Testis (tissue), 2 donors: ENCODE data around the gene KRT14.
"Not testable (repeated sequence)": the region's sequence is repeated elsewhere in the genome, so short reads cannot be mapped to it uniquely, and the experiment has no call there.

Experiments
- POLR2A ChIP-seq: fragments of 450-650 bp; IDR thresholded peaks from one replicate; pipeline ENCODE4 v1.6.1; 2017; ENCODE audit warnings: antibody characterized with exemption, mild to moderate bottlenecking, moderate library complexity
- TF ChIP-seq, protein P1 (sequence below), 3 experiments: fragments of 450-650 bp in 2 of 3; fragments of 200-600 bp in 1 of 3; sonication (generic) in 1 of 3; IDR thresholded peaks; one replicate each; pipeline ENCODE4 v1.5.1; 2016 to 2019; ENCODE audit warnings: antibody characterized with exemption in 3 of 3, mild to moderate bottlenecking in 2 of 3, moderate library complexity in 1 of 3

- TF ChIP-seq POLR2A: not testable (repeated sequence)
- TF ChIP-seq, protein P1, sequence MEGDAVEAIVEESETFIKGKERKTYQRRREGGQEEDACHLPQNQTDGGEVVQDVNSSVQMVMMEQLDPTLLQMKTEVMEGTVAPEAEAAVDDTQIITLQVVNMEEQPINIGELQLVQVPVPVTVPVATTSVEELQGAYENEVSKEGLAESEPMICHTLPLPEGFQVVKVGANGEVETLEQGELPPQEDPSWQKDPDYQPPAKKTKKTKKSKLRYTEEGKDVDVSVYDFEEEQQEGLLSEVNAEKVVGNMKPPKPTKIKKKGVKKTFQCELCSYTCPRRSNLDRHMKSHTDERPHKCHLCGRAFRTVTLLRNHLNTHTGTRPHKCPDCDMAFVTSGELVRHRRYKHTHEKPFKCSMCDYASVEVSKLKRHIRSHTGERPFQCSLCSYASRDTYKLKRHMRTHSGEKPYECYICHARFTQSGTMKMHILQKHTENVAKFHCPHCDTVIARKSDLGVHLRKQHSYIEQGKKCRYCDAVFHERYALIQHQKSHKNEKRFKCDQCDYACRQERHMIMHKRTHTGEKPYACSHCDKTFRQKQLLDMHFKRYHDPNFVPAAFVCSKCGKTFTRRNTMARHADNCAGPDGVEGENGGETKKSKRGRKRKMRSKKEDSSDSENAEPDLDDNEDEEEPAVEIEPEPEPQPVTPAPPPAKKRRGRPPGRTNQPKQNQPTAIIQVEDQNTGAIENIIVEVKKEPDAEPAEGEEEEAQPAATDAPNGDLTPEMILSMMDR (IDR thresholded peaks at IDR 0.05): not testable (repeated sequence)
Measured at GRCh38 chr17:41616486-41616885, 29.8 kb upstream of the KRT14 start.
